ENCODE measurements around the gene ITGA11.

The ITGA11 gene

GRCh38 chr15:68313501-68314410 is 118.2 kb downstream of the ITGA11 start:
- no peaks in the 10 kb centered on the region for H3K36me3 Mint-ChIP-seq (ENCODE audit: low read depth)
- no peak overlapping the region for H3K4me3 Mint-ChIP-seq
- H3K27me3 Mint-ChIP-seq, result no peaks in the 10 kb centered on the region
- H3K27ac Mint-ChIP-seq, result no peak overlapping the region
- no peaks in the 10 kb centered on the region for H3K9me3 Mint-ChIP-seq
- H3K4me1 Mint-ChIP-seq (ENCODE audit: low read depth), result no peaks in the 10 kb centered on the region

GRCh38 chr15:68312701-68313204 is 119.2 kb downstream of the ITGA11 start:
- Mint-ChIP-seq H3K9me3 (no peaks in the 10 kb centered on the region), H3K4me3 (no peak overlapping the region), H3K4me1 (ENCODE audit: low read depth) (no peaks in the 10 kb centered on the region), H3K27me3 (no peaks in the 10 kb centered on the region), H3K36me3 (ENCODE audit: low read depth) (no peaks in the 10 kb centered on the region), H3K27ac (no peak overlapping the region)

- H3K4me3 Mint-ChIP-seq, result no peak overlapping the region
- peaks cover under 1% of the 10 kb centered on the region for H3K4me1 Mint-ChIP-seq (ENCODE audit: low read depth)
- no peaks in the 10 kb centered on the region for H3K9me3 Mint-ChIP-seq
- no peaks in the 10 kb centered on the region for H3K27me3 Mint-ChIP-seq
- H3K27ac Mint-ChIP-seq, result no peak overlapping the region
- H3K36me3 Mint-ChIP-seq (ENCODE audit: low read depth), result no peaks in the 10 kb centered on the region
Observed at GRCh38 chr15:68311859-68312557, 120.0 kb downstream of the ITGA11 start.

GRCh38 chr15:68311464-68311835 is 120.5 kb downstream of the ITGA11 start:
- no peaks in the 10 kb centered on the region for H3K27me3 Mint-ChIP-seq
- H3K36me3 Mint-ChIP-seq (ENCODE audit: low read depth), result no peaks in the 10 kb centered on the region

GRCh38 chr15:68310804-68311463 is 121.0 kb downstream of the ITGA11 start:
- Mint-ChIP-seq H3K27me3 (no peaks in the 10 kb centered on the region), H3K4me3 (no peak overlapping the region), H3K36me3 (ENCODE audit: low read depth) (no peaks in the 10 kb centered on the region), H3K9me3 (no peaks in the 10 kb centered on the region), H3K27ac (no peak overlapping the region), H3K4me1 (ENCODE audit: low read depth) (peaks cover 11% of the 10 kb centered on the region)

More at GRCh38 chr15:68311464-68311835, 120.5 kb downstream of the ITGA11 start:
- H3K27ac Mint-ChIP-seq, result no peak overlapping the region
- H3K4me3 Mint-ChIP-seq, result no peak overlapping the region
- peaks cover 6% of the 10 kb centered on the region for H3K4me1 Mint-ChIP-seq (ENCODE audit: low read depth)
- H3K9me3 Mint-ChIP-seq, result no peaks in the 10 kb centered on the region

- Mint-ChIP-seq H3K4me1 (ENCODE audit: low read depth) (peaks cover 11% of the 10 kb centered on the region), H3K36me3 (ENCODE audit: low read depth) (no peaks in the 10 kb centered on the region), H3K4me3 (no peak overlapping the region), H3K9me3 (no peaks in the 10 kb centered on the region), H3K27ac (no peak overlapping the region), H3K27me3 (no peaks in the 10 kb centered on the region)
Observed at GRCh38 chr15:68310178-68310803, 121.7 kb downstream of the ITGA11 start.

- Mint-ChIP-seq H3K27ac (no peak overlapping the region), H3K27me3 (no peaks in the 10 kb centered on the region), H3K4me3 (no peak overlapping the region), H3K9me3 (no peaks in the 10 kb centered on the region), H3K36me3 (ENCODE audit: low read depth) (no peaks in the 10 kb centered on the region), H3K4me1 (ENCODE audit: low read depth) (peaks cover 11% of the 10 kb centered on the region)
Observed at GRCh38 chr15:68309024-68309423, 122.9 kb downstream of the ITGA11 start.

GRCh38 chr15:68307131-68307928 is 124.6 kb downstream of the ITGA11 start:
- Mint-ChIP-seq H3K27ac (no peak overlapping the region), H3K4me1 (ENCODE audit: low read depth) (peaks cover 11% of the 10 kb centered on the region), H3K4me3 (no peak overlapping the region), H3K27me3 (no peaks in the 10 kb centered on the region), H3K9me3 (no peaks in the 10 kb centered on the region), H3K36me3 (ENCODE audit: low read depth) (no peaks in the 10 kb centered on the region)

- Mint-ChIP-seq H3K4me1 (ENCODE audit: low read depth) (peaks cover 16% of the 10 kb centered on the region), H3K36me3 (ENCODE audit: low read depth) (no peaks in the 10 kb centered on the region), H3K9me3 (no peaks in the 10 kb centered on the region), H3K27me3 (no peaks in the 10 kb centered on the region), H3K27ac (no peak overlapping the region), H3K4me3 (no peak overlapping the region)
Observed at GRCh38 chr15:68305420-68305871, 126.5 kb downstream of the ITGA11 start.

- H3K4me3 Mint-ChIP-seq, result no peak overlapping the region
- H3K27ac Mint-ChIP-seq, result no peak overlapping the region
- H3K36me3 Mint-ChIP-seq (ENCODE audit: low read depth), result no peaks in the 10 kb centered on the region
- no peaks in the 10 kb centered on the region for H3K9me3 Mint-ChIP-seq
- H3K27me3 Mint-ChIP-seq, result no peaks in the 10 kb centered on the region
- peaks cover 17% of the 10 kb centered on the region for H3K4me1 Mint-ChIP-seq (ENCODE audit: low read depth)
Observed at GRCh38 chr15:68304589-68305337, 127.2 kb downstream of the ITGA11 start.

GRCh38 chr15:68303560-68304436 is 128.2 kb downstream of the ITGA11 start:
- Mint-ChIP-seq H3K27me3 (no peaks in the 10 kb centered on the region), H3K9me3 (no peaks in the 10 kb centered on the region), H3K4me1 (ENCODE audit: low read depth) (peaks cover 27% of the 10 kb centered on the region), H3K27ac (no peak overlapping the region), H3K4me3 (no peak overlapping the region), H3K36me3 (ENCODE audit: low read depth) (peaks cover 4% of the 10 kb centered on the region)

- H3K4me3 Mint-ChIP-seq, result no peak overlapping the region
- no peaks in the 10 kb centered on the region for H3K27me3 Mint-ChIP-seq
- peaks cover 4% of the 10 kb centered on the region for H3K36me3 Mint-ChIP-seq (ENCODE audit: low read depth)
- no peak overlapping the region for H3K27ac Mint-ChIP-seq
- no peaks in the 10 kb centered on the region for H3K9me3 Mint-ChIP-seq
- peaks cover 31% of the 10 kb centered on the region for H3K4me1 Mint-ChIP-seq (ENCODE audit: low read depth)
Observed at GRCh38 chr15:68303134-68303533, 128.8 kb downstream of the ITGA11 start.

- Mint-ChIP-seq H3K27me3 (no peaks in the 10 kb centered on the region), H3K4me3 (no peak overlapping the region), H3K4me1 (ENCODE audit: low read depth) (peaks cover 34% of the 10 kb centered on the region), H3K9me3 (no peaks in the 10 kb centered on the region), H3K27ac (no peak overlapping the region), H3K36me3 (ENCODE audit: low read depth) (peaks cover 7% of the 10 kb centered on the region)
Observed at GRCh38 chr15:68302729-68303128, 129.2 kb downstream of the ITGA11 start.
